HFFc6 (cell line): ENCODE data around the gene SUMF1. TPM values are rescaled to one million over a fixed set of nuclear protein-coding genes. Genes with fewer than 3 reads are reported as not detected.

Experiments
- DNase-seq: peaks from one replicate; pipeline ENCODE4 v3.0.0-alpha.2; 2018
- H3K27ac Mint-ChIP-seq: 2 replicates; pipeline ENCODE4 v1.8.0; 2020; ENCODE audit warnings: mild to moderate bottlenecking, mixed read lengths
- H3K27me3 Mint-ChIP-seq: 2 replicates; pipeline ENCODE4 v1.8.0; 2021; ENCODE audit warnings: mild to moderate bottlenecking, moderate library complexity, mixed read lengths; ENCODE audit not compliant: insufficient read depth
- H3K36me3 Mint-ChIP-seq: 2 replicates; pipeline ENCODE4 v1.8.0; 2021; ENCODE audit warnings: low read depth, mixed read lengths
- H3K4me1 Mint-ChIP-seq: 2 replicates; pipeline ENCODE4 v1.8.0; 2020; ENCODE audit warnings: low read depth, mixed read lengths
- H3K4me3 Mint-ChIP-seq: 2 replicates; pipeline ENCODE4 v1.8.0; 2020; ENCODE audit warnings: mild to moderate bottlenecking, moderate library complexity, mixed read lengths
- H3K9me3 Mint-ChIP-seq: 2 replicates; pipeline ENCODE4 v1.8.0; 2020; ENCODE audit warnings: mild to moderate bottlenecking, mixed read lengths
- total RNA-seq, 6 experiments: library from RNA; stranded (reverse); fragmentation: NEBNext Ultra II Directional; extraction: Animal tissue kit (Norgen Biotek cat#: 25700); gene quantifications; 2 replicates in 1 of 6; 3 replicates in 5 of 6; pipeline ENCODE4 v1.2.3, GENCODE V29; 2021
- TF ChIP-seq, protein P1 (sequence below): fragments of 200-600 bp; sonication (generic); IDR thresholded peaks from 2 replicates; pipeline ENCODE4 v1.5.0; 2021; ENCODE audit warnings: antibody characterized with exemption, mild to moderate bottlenecking

SUMF1 gene
- total RNA-seq, 6 experiments from 2014 or later, result 33.5 to 38.0 (median 36.0) TPM

DNA sequence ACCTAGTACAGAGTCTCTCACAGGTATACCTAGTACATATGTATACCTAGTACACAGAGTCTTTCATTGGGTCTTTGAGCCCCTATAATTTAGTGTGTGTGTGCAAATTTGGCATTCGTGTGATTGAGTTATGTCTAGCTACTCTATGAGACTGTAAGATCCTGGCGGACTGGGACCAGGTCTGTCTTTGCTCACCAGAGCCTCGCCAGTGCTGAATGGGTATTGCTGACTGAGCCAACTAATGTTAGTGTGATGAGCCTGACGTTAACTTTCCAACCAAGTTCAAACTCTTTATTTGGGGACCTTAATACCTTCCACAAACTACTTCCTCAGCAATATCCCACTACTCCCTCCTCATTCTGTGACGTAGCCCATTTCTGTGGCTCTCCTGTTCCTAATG is 128.3 kb downstream of the SUMF1 start:
- Mint-ChIP-seq H3K27ac (no peak overlapping the region), H3K4me3 (no peak overlapping the region), H3K9me3 (no peaks in the 10 kb centered on the region), H3K36me3 (no peaks in the 10 kb centered on the region), H3K4me1 (peaks cover 17% of the 10 kb centered on the region), H3K27me3 (peaks cover 2% of the 10 kb centered on the region; the same call in 1 of the 2 replicates)
- DNase-seq, result no peak
- TF ChIP-seq, protein P1, sequence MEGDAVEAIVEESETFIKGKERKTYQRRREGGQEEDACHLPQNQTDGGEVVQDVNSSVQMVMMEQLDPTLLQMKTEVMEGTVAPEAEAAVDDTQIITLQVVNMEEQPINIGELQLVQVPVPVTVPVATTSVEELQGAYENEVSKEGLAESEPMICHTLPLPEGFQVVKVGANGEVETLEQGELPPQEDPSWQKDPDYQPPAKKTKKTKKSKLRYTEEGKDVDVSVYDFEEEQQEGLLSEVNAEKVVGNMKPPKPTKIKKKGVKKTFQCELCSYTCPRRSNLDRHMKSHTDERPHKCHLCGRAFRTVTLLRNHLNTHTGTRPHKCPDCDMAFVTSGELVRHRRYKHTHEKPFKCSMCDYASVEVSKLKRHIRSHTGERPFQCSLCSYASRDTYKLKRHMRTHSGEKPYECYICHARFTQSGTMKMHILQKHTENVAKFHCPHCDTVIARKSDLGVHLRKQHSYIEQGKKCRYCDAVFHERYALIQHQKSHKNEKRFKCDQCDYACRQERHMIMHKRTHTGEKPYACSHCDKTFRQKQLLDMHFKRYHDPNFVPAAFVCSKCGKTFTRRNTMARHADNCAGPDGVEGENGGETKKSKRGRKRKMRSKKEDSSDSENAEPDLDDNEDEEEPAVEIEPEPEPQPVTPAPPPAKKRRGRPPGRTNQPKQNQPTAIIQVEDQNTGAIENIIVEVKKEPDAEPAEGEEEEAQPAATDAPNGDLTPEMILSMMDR, result no peak

DNA sequence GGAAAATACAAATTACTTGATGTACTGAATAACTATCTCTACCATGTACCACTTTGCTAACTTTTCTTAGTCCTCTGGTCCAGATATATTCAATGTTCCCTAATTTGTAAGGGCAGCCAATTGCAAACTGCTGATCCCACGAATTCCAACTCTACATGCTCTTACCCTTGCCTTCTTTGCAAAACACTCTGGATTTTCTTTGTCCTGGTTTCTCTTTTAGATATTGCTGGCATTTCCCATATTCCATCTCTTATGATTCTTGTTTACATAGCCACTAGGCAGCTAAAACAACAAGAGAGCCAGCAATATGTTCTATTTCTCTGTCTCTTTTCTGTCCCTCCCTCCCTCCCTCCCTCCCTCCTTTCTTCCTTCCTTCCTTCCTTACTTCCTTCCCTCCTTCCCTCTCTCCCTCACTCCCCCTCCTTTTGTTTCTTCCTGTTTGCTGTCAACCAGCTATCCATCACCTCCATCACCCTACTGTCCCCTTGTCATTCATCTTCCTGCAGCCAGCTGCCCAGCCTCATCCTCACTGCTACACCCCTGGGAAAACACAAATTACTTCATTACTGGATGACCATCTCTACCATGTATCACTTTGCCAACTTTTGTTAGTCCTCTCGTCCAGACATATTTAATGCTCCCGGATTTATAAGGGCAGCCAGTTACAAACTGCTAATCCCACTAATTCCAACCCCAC is 130.1 kb downstream of the SUMF1 start:
- H3K4me1 Mint-ChIP-seq, result peaks cover 5% of the 10 kb centered on the region; the same call in 1 of the 2 replicates

DNA sequence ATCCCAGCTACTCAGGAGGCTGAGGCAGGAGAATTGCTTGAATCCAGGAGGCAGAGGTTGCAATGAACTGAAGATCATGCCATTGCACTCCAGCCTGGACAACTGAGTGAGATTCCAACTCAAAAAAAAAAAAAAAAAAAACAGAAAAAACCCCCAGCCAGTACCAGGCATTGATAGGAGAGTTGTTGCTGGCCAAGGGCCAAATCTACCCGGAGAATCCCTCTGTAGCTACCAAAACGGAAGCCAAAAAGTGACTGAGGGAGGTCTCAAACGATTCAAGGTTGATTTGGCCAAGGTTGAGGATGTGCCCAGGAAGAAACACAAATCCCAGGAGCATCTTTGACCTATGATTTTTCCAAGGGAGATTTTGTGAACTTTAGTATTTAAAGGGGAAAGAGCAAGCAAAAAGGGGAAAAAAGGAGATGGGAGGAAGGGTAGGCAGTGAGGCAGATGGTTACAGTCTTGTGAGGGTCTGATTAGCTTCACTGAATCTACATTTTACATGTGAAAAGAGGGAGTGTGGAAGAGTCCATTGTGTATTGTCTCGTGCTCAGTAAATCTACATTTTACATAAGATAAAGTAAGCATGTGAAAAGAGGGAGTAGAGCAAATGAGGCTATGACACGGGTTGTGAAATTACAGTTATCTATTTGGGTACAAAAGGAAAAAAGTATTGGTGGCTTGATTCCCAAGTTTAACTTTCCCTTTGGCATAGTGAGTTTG is 131.1 kb downstream of the SUMF1 start:
- peaks cover 5% of the 10 kb centered on the region; the same call in 1 of the 2 replicates for H3K4me1 Mint-ChIP-seq
- H3K36me3 Mint-ChIP-seq, result no peaks in the 10 kb centered on the region
- TF ChIP-seq, protein P1, result no peak
- H3K4me3 Mint-ChIP-seq, result no peak overlapping the region
- H3K27ac Mint-ChIP-seq, result no peak overlapping the region
- peaks cover 3% of the 10 kb centered on the region; the same call in 1 of the 2 replicates for H3K27me3 Mint-ChIP-seq
- no peak for DNase-seq
- H3K9me3 Mint-ChIP-seq, result no peaks in the 10 kb centered on the region

More for the DNA sequence above, 130.1 kb downstream of the SUMF1 start:
- Mint-ChIP-seq H3K4me3 (no peak overlapping the region), H3K27ac (no peak overlapping the region), H3K27me3 (peaks cover 3% of the 10 kb centered on the region; the same call in 1 of the 2 replicates), H3K36me3 (no peaks in the 10 kb centered on the region), H3K9me3 (no peaks in the 10 kb centered on the region)
- DNase-seq, result no peak
- TF ChIP-seq, protein P1, result no peak

DNA sequence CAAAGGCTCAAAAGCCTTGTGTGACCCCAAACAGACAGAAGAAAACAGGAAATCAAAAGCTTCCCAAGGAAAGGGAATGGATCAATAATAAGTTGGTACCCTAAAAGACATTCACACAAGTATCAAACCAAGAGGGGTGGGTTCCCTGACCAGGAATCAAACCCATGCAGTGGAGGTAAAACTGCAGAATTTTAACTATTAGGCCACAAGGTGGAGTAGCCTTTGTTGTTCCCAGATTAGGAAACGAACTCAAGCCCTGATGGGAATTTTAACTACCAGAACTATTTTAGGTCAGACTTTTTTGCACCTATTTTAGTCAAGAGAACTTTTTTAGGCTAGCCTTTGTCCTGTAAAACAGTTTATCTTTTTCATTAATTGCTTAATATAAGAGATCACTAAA is 132.5 kb downstream of the SUMF1 start:
- H3K27ac Mint-ChIP-seq, result no peak overlapping the region
- H3K4me3 Mint-ChIP-seq, result no peak overlapping the region
- TF ChIP-seq, protein P1, result peak; percentile 66
- no peaks in the 10 kb centered on the region for H3K4me1 Mint-ChIP-seq
- no peak for DNase-seq
- H3K36me3 Mint-ChIP-seq, result 0 out of 2 replicates have a peak, but pooled peaks cover 6% of the 10 kb centered on the region
- peaks cover 8% of the 10 kb centered on the region for H3K9me3 Mint-ChIP-seq
- H3K27me3 Mint-ChIP-seq, result peaks cover 3% of the 10 kb centered on the region; the same call in 1 of the 2 replicates

DNA sequence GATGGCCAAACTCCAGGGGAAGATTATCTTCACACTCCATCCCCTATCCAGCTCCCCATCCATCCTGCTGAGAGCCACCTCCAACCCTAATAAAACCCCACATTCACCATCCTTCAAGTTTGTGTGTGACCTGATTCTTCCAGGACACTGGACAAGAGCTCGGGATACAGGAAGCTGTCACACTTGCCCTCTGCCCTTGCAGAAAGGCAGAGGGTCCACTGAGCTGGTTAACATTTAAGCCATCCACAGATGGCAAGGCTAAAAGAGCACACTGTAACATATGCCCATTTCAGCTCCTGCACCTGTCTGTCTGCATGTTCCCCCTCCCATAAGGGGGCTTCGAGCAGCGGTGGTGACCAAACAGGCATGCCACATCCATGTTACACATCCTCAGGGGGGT is 134.1 kb downstream of the SUMF1 start:
- no peaks in the 10 kb centered on the region for H3K4me1 Mint-ChIP-seq
- no peak overlapping the region for H3K4me3 Mint-ChIP-seq
- no peak overlapping the region for H3K27ac Mint-ChIP-seq
- H3K27me3 Mint-ChIP-seq, result peaks cover 3% of the 10 kb centered on the region; the same call in 1 of the 2 replicates
- H3K36me3 Mint-ChIP-seq, result 0 out of 2 replicates have a peak, but pooled peaks cover 7% of the 10 kb centered on the region
- peaks cover 11% of the 10 kb centered on the region for H3K9me3 Mint-ChIP-seq
- DNase-seq, result no peak
- TF ChIP-seq, protein P1, result no peak
